Measurements from ENCODE around the gene PARD3.

PARD3 gene

DNA sequence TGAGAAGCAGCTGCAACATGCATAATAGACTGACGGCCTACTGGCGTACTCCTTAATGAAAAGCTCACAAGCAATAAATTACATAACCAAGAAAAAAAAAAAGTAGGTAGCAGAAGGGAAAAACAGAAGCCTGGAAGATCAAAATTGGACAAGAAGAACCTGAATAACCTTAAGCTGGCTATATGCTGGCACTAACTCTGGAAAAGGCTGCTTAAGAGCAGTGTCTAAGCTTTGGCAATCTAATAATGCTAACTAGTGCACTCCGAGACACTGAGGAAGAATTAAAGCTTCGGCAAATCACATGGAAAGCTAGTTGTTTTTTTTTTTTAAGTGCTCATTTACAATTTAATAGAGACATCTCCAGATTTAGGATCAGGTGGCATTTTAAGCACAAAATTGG, 441.9 kb downstream of the PARD3 start:
- no peak overlapping the region for H3K4me2 ChIP-seq (ENCODE audit: low read length)

DNA sequence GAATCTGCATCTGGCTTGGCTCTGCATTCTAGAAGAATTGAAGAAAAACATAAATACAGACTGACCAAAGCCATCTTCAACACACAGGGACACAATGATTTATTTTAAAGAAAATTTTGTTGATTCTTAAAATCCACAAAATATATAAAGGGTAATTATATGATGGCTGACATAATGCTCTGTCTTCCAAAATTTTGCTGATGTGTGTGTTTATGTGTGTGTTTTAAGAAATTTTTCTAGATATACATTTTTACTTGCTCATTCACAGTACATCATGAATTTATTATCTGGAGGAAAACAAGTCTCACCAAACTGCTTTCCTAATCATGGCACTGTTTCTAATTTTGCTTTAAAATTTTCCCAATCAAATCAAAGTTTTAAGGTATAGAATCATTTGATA, 442.6 kb downstream of the PARD3 start:
- Histone ChIP-seq H3K4me3 (ENCODE audit: low read length) (no peak overlapping the region), H3K4me1 (ENCODE audit: control insufficient read depth, low read length) (no peaks in the 10 kb centered on the region), H3K9me3 (ENCODE audit: control insufficient read depth, insufficient read depth, low read length) (peaks cover 3% of the 10 kb centered on the region; the same call in 1 of the 2 replicates), H3K9me2 (replicated peaks; ENCODE audit: control insufficient read depth, low read length) (no peaks in the 10 kb centered on the region), H3K4me2 (ENCODE audit: low read length) (no peak overlapping the region), H3F3A (ENCODE audit: control insufficient read depth, insufficient read depth) (no peaks in the 10 kb centered on the region), H3K27ac (ENCODE audit: low read depth, low read length) (no peak overlapping the region), H3K79me2 (ENCODE audit: control insufficient read depth, low read length) (no peaks in the 10 kb centered on the region), H3K27me3 (ENCODE audit: control insufficient read depth, low read length) (no peaks in the 10 kb centered on the region), H3K36me3 (ENCODE audit: control insufficient read depth, low read length) (no peaks in the 10 kb centered on the region), H4K20me1 (ENCODE audit: control insufficient read depth, insufficient read depth, low read depth, low read length) (no peaks in the 10 kb centered on the region)
- no peak for TF ChIP-seq EZH2phosphoT487 (IDR thresholded peaks at IDR 0.05; ENCODE audit: borderline replicate concordance, low read length)
- TF ChIP-seq, protein P1, sequence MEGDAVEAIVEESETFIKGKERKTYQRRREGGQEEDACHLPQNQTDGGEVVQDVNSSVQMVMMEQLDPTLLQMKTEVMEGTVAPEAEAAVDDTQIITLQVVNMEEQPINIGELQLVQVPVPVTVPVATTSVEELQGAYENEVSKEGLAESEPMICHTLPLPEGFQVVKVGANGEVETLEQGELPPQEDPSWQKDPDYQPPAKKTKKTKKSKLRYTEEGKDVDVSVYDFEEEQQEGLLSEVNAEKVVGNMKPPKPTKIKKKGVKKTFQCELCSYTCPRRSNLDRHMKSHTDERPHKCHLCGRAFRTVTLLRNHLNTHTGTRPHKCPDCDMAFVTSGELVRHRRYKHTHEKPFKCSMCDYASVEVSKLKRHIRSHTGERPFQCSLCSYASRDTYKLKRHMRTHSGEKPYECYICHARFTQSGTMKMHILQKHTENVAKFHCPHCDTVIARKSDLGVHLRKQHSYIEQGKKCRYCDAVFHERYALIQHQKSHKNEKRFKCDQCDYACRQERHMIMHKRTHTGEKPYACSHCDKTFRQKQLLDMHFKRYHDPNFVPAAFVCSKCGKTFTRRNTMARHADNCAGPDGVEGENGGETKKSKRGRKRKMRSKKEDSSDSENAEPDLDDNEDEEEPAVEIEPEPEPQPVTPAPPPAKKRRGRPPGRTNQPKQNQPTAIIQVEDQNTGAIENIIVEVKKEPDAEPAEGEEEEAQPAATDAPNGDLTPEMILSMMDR (IDR thresholded peaks at IDR 0.05; ENCODE audit: low read depth, low read length, poor library complexity, severe bottlenecking) = no peak

More for the DNA sequence above, 441.9 kb downstream of the PARD3 start:
- H4K20me1 ChIP-seq (ENCODE audit: control insufficient read depth, insufficient read depth, low read depth, low read length) = no peaks in the 10 kb centered on the region
- H3K9me2 ChIP-seq (replicated peaks; ENCODE audit: control insufficient read depth, low read length) = no peaks in the 10 kb centered on the region
- no peak overlapping the region for H3K4me3 ChIP-seq (ENCODE audit: low read length)
- no peaks in the 10 kb centered on the region for H3F3A ChIP-seq (ENCODE audit: control insufficient read depth, insufficient read depth)
- H3K27me3 ChIP-seq (ENCODE audit: control insufficient read depth, low read length) = no peaks in the 10 kb centered on the region
- peaks cover 3% of the 10 kb centered on the region; the same call in 1 of the 2 replicates for H3K9me3 ChIP-seq (ENCODE audit: control insufficient read depth, insufficient read depth, low read length)
- no peaks in the 10 kb centered on the region for H3K4me1 ChIP-seq (ENCODE audit: control insufficient read depth, low read length)
- H3K36me3 ChIP-seq (ENCODE audit: control insufficient read depth, low read length) = no peaks in the 10 kb centered on the region
- TF ChIP-seq EZH2phosphoT487 (IDR thresholded peaks at IDR 0.05; ENCODE audit: borderline replicate concordance, low read length) = no peak
- TF ChIP-seq, protein P1 (IDR thresholded peaks at IDR 0.05; ENCODE audit: low read depth, low read length, poor library complexity, severe bottlenecking) = no peak
- H3K27ac ChIP-seq (ENCODE audit: low read depth, low read length) = no peak overlapping the region
- H3K79me2 ChIP-seq (ENCODE audit: control insufficient read depth, low read length) = no peaks in the 10 kb centered on the region

DNA sequence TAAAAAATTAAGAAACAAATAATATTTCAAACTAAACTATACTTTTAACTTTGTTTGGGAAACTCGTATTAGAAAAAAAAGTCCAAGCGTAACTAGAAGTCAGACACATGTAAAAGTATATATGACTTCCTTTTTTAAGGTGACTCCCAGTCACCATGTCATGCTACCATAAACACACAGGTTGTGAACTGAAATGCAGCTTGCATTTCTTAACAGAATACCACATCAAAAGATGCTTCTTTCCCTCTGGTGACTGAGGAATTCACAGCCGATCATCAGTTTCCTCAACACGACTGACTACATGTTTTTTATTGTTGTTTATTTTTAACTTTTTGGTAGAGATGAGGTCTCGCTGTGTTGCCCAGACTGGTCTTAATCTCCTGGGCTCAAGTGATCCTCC, 445.0 kb downstream of the PARD3 start:
- Histone ChIP-seq H3K27me3 (ENCODE audit: control insufficient read depth, low read length) (no peaks in the 10 kb centered on the region), H3K36me3 (ENCODE audit: control insufficient read depth, low read length) (no peaks in the 10 kb centered on the region), H3K9me2 (replicated peaks; ENCODE audit: control insufficient read depth, low read length) (no peaks in the 10 kb centered on the region), H3K79me2 (ENCODE audit: control insufficient read depth, low read length) (no peaks in the 10 kb centered on the region), H3K9me3 (ENCODE audit: control insufficient read depth, insufficient read depth, low read length) (peaks cover 3% of the 10 kb centered on the region; the same call in 1 of the 2 replicates), H3K4me2 (ENCODE audit: low read length) (no peak overlapping the region), H3F3A (ENCODE audit: control insufficient read depth, insufficient read depth) (no peaks in the 10 kb centered on the region), H3K27ac (ENCODE audit: low read depth, low read length) (no peak overlapping the region), H4K20me1 (ENCODE audit: control insufficient read depth, insufficient read depth, low read depth, low read length) (no peaks in the 10 kb centered on the region), H3K4me1 (ENCODE audit: control insufficient read depth, low read length) (no peaks in the 10 kb centered on the region), H3K4me3 (ENCODE audit: low read length) (no peak overlapping the region)
- TF ChIP-seq, protein P1 (IDR thresholded peaks at IDR 0.05; ENCODE audit: low read depth, low read length, poor library complexity, severe bottlenecking) = no peak
- no peak for TF ChIP-seq EZH2phosphoT487 (IDR thresholded peaks at IDR 0.05; ENCODE audit: borderline replicate concordance, low read length)
